SH-SY5Y (cell line): Measurements from ENCODE around the gene SLC1A2.

ENCODE experiments used
- GATA2 ChIP-seq: IDR thresholded peaks from 2 replicates; pipeline ENCODE4 v1.6.1; 2011; ENCODE audit warnings: mild to moderate bottlenecking, low read depth, low read length
- GATA3 ChIP-seq: IDR thresholded peaks from 2 replicates; pipeline ENCODE4 v1.6.1; 2011; ENCODE audit warnings: low read depth, mild to moderate bottlenecking, low read length, moderate library complexity

- TF ChIP-seq GATA2 (no peak), GATA3 (no peak)
Measured at GRCh38 chr11:35317253-35317652, 102.1 kb downstream of the SLC1A2 start.
